Neural progenitor cell (in vitro differentiated cells): ENCODE data around the gene CYBC1.

Experiments
- EZH2 ChIP-seq: fragments of 200-600 bp; sonication (generic); IDR thresholded peaks from 2 replicates; pipeline ENCODE4 v1.6.1; 2017; ENCODE audit warnings: antibody characterized with exemption, mild to moderate bottlenecking, moderate library complexity
- TF ChIP-seq, protein P1 (sequence below): fragments of 200-600 bp; sonication (generic); IDR thresholded peaks from 2 replicates; pipeline ENCODE4 v1.5.1; 2017; ENCODE audit warnings: antibody characterized with exemption, mild to moderate bottlenecking

DNA sequence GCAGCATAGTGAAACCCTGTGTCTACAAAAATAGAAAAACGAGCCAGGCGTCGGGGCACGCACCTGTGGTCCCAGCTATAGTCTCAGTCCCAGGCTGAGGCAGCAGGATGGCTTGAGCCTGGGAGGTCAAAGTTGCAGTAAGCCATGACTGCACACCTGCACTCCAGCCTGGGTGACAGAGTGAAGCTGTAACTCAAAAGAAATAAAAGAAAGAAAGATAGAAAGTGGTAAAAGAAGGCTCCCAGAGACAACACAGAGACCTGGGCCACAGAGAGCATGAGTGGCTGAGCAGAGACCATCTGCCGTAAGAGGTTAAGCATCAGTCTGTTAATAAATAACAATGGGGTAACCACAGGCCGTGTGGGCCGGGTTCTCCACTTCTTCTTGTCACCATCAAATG, 47.7 kb downstream of the CYBC1 start:
- no peak for TF ChIP-seq EZH2
- TF ChIP-seq, protein P1, sequence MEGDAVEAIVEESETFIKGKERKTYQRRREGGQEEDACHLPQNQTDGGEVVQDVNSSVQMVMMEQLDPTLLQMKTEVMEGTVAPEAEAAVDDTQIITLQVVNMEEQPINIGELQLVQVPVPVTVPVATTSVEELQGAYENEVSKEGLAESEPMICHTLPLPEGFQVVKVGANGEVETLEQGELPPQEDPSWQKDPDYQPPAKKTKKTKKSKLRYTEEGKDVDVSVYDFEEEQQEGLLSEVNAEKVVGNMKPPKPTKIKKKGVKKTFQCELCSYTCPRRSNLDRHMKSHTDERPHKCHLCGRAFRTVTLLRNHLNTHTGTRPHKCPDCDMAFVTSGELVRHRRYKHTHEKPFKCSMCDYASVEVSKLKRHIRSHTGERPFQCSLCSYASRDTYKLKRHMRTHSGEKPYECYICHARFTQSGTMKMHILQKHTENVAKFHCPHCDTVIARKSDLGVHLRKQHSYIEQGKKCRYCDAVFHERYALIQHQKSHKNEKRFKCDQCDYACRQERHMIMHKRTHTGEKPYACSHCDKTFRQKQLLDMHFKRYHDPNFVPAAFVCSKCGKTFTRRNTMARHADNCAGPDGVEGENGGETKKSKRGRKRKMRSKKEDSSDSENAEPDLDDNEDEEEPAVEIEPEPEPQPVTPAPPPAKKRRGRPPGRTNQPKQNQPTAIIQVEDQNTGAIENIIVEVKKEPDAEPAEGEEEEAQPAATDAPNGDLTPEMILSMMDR, result no peak
